ENCODE measurements around the gene ARHGAP26. TPM values are rescaled to one million over a fixed set of nuclear protein-coding genes. Genes with fewer than 3 reads are reported as not detected.

The ARHGAP26 gene
- polyA plus RNA-seq, 1 donor from 2014 or later = 0.83 TPM

DNA sequence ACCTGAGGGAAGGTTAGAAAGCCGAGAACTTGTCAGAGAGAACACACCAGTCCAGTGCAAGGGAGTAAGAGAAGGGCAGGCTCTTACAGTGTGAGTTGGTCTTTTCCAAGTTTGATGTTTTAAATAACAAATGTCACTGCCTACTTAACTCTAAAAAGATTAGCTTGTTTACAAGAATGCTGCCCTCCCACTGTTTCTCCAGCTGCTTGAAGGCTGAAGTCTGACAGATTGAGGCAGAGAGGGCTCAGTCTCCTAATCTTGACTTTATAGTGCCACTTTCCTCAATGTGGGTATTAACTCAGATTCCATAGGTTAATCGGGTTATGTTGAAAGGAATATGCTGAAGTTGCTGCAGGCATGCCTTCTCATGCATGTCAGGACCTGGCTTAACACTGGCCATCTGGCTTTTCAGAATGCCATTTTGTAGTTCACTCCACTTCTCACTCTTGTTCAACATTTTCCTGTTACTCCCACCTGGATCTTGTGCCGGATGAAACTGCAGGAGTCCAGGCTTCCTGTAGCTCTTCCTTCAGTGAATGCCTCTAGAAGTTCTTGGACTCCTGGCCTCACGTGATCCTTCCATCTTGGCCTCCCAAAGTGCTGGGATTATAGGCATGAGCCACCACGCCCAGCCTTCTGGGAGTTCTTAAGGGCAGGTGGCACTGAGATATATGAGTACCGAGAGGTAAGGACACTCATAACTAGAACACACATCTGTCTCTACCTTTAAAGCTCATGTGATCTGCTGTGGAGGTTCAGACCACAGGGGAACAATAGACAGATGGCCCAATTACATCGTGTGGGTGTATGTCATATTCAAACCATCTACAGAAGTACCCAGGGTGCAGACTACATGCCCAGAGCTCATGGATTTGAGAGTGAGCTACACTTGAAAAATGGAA lies 249.7 kb downstream of the ARHGAP26 start:
- Histone ChIP-seq H3K4me2 (ENCODE audit: low read length) (no peak overlapping the region), H3K27ac (ENCODE audit: low read length) (no peak overlapping the region), H4K20me1 (ENCODE audit: insufficient read depth) (no peaks in the 10 kb centered on the region)

DNA sequence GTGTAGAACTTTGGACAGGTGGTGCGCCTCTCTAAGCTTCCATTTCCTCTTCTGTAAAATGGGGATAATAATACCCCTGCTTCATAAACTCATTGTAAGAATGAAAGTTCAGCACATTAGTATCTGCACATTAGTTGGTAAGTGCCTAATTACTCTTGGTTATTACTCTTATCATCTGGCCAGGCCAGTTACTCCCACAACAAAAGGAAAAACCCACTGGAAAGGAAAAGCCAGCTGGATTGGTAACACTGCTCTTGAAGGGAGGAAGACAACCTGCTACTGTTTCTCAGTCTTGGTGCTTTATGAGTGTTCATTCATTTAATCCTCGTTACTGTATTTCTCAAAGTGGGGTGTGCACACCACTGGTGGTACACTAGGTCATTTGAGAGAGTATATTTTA lies 251.4 kb downstream of the ARHGAP26 start:
- no peaks in the 10 kb centered on the region for H3K27me3 ChIP-seq (ENCODE audit: insufficient read depth, low read depth, low read length)
- H3K36me3 ChIP-seq (ENCODE audit: insufficient read depth, low read length) = no peaks in the 10 kb centered on the region
- H3K9me3 ChIP-seq (ENCODE audit: low read length) = no peaks in the 10 kb centered on the region
- H3K4me2 ChIP-seq (ENCODE audit: low read length) = no peak overlapping the region
- no peaks in the 10 kb centered on the region for H3F3A ChIP-seq (ENCODE audit: insufficient read depth, low read length, poor library complexity, severe bottlenecking)
- no peak overlapping the region for H2AFZ ChIP-seq (ENCODE audit: low read depth, low read length)
- H3K9me2 ChIP-seq (ENCODE audit: insufficient read depth, low read length) = no peaks in the 10 kb centered on the region
- no peak overlapping the region for H3K9ac ChIP-seq (ENCODE audit: low read length)
- H3K27ac ChIP-seq (ENCODE audit: low read length) = no peak overlapping the region
- H4K20me1 ChIP-seq (ENCODE audit: insufficient read depth) = no peaks in the 10 kb centered on the region
- TF ChIP-seq EZH2 (IDR thresholded peaks at IDR 0.05; ENCODE audit: borderline replicate concordance, insufficient read depth, low read length, poor library complexity, severe bottlenecking) (no peak), TAF1 (IDR thresholded peaks at IDR 0.05; ENCODE audit: low read depth) (no peak), POLR2AphosphoS5 (IDR thresholded peaks at IDR 0.05) (no peak), EP300 (conservative IDR thresholded peaks at IDR 0.05; ENCODE audit: poor library complexity, severe bottlenecking) (no peak), RAD21 (conservative IDR thresholded peaks at IDR 0.05) (no peak), SMC3 (conservative IDR thresholded peaks at IDR 0.05; ENCODE audit: poor library complexity) (no peak), MXI1 (conservative IDR thresholded peaks at IDR 0.05; ENCODE audit: poor library complexity, severe bottlenecking) (no peak)
- TF ChIP-seq, protein P1, sequence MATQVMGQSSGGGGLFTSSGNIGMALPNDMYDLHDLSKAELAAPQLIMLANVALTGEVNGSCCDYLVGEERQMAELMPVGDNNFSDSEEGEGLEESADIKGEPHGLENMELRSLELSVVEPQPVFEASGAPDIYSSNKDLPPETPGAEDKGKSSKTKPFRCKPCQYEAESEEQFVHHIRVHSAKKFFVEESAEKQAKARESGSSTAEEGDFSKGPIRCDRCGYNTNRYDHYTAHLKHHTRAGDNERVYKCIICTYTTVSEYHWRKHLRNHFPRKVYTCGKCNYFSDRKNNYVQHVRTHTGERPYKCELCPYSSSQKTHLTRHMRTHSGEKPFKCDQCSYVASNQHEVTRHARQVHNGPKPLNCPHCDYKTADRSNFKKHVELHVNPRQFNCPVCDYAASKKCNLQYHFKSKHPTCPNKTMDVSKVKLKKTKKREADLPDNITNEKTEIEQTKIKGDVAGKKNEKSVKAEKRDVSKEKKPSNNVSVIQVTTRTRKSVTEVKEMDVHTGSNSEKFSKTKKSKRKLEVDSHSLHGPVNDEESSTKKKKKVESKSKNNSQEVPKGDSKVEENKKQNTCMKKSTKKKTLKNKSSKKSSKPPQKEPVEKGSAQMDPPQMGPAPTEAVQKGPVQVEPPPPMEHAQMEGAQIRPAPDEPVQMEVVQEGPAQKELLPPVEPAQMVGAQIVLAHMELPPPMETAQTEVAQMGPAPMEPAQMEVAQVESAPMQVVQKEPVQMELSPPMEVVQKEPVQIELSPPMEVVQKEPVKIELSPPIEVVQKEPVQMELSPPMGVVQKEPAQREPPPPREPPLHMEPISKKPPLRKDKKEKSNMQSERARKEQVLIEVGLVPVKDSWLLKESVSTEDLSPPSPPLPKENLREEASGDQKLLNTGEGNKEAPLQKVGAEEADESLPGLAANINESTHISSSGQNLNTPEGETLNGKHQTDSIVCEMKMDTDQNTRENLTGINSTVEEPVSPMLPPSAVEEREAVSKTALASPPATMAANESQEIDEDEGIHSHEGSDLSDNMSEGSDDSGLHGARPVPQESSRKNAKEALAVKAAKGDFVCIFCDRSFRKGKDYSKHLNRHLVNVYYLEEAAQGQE (IDR thresholded peaks at IDR 0.05; ENCODE audit: borderline replicate concordance) = no peak
- TF ChIP-seq, protein P2, sequence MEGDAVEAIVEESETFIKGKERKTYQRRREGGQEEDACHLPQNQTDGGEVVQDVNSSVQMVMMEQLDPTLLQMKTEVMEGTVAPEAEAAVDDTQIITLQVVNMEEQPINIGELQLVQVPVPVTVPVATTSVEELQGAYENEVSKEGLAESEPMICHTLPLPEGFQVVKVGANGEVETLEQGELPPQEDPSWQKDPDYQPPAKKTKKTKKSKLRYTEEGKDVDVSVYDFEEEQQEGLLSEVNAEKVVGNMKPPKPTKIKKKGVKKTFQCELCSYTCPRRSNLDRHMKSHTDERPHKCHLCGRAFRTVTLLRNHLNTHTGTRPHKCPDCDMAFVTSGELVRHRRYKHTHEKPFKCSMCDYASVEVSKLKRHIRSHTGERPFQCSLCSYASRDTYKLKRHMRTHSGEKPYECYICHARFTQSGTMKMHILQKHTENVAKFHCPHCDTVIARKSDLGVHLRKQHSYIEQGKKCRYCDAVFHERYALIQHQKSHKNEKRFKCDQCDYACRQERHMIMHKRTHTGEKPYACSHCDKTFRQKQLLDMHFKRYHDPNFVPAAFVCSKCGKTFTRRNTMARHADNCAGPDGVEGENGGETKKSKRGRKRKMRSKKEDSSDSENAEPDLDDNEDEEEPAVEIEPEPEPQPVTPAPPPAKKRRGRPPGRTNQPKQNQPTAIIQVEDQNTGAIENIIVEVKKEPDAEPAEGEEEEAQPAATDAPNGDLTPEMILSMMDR (IDR thresholded peaks at IDR 0.05; ENCODE audit: poor library complexity, severe bottlenecking) = no peak
- no peak overlapping the region for H3K4me3 ChIP-seq (ENCODE audit: low read length)
- H3K79me2 ChIP-seq (replicated peaks; ENCODE audit: insufficient read depth, low read length) = no peaks in the 10 kb centered on the region

More for the DNA sequence above, 249.7 kb downstream of the ARHGAP26 start:
- Histone ChIP-seq H3F3A (ENCODE audit: insufficient read depth, low read length, poor library complexity, severe bottlenecking) (no peaks in the 10 kb centered on the region), H3K27me3 (ENCODE audit: insufficient read depth, low read depth, low read length) (no peaks in the 10 kb centered on the region), H3K36me3 (ENCODE audit: insufficient read depth, low read length) (no peaks in the 10 kb centered on the region), H2AFZ (ENCODE audit: low read depth, low read length) (no peak overlapping the region), H3K9me2 (ENCODE audit: insufficient read depth, low read length) (no peaks in the 10 kb centered on the region), H3K79me2 (replicated peaks; ENCODE audit: insufficient read depth, low read length) (no peaks in the 10 kb centered on the region), H3K9ac (ENCODE audit: low read length) (no peak overlapping the region), H3K4me3 (ENCODE audit: low read length) (no peak overlapping the region), H3K9me3 (ENCODE audit: low read length) (no peaks in the 10 kb centered on the region)
- no peak for TF ChIP-seq POLR2AphosphoS5 (IDR thresholded peaks at IDR 0.05)
